Measurements from ENCODE around the gene NAGS.

DNA sequence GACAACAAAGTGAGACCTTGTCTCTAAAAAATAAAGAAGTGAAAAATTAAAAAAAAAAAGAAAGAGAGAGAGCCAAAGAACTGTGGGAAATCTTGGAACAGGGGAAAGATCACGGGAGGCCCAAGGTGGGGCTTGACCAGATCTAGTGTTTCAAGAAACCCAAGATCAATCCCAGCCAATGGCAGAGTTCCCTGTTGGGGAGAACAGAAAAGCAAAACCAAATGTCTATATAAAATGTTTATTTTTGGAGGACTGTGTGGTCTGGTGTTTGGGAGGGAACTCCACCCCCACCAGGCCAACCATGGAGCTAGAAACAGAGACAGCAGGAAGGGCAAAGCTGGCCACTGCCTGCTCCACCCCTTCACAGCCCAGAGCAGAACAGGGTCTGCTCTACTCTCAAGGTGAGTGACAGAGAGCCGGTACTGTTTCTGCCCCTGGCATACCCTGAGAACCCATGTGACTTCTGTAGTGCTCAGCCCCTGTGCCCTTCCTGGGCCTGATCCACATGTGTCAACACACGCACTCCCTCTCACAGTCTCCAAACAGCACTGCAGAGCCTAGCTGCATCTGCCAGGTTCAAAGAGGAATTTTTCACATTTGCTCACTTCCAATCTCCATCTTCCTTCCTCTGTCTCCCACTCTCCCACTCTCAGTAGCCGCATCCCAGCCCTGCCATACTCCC lies 6.7 kb downstream of the NAGS start:
- no peak for TF ChIP-seq CTCF (IDR thresholded peaks at IDR 0.05)
- no peak for TF ChIP-seq POLR2A (IDR thresholded peaks at IDR 0.05)
